Natural killer cell treated with Interleukin-12 subunit alpha and Interleukin-12 subunit beta and Interleukin-15 and Interleukin-18, amount 100 ng/mL, for 72 hours (primary cell): ENCODE results near the gene TRIM8. TPM values are rescaled to one million over a fixed set of nuclear protein-coding genes. Genes with fewer than 3 reads are reported as not detected.

Experiments used
- ATAC-seq, 2 donors: fragments of 150-1000 bp; cut with Tn5 transposase in 1 of 2; sonication (Bioruptor Pico), chemical (Tn5 transposase) in 1 of 2; 2 replicates each; pipeline ENCODE4 v1.10.0; 2021
- DNase-seq: peaks from one replicate; pipeline ENCODE4 v3.0.0; 2022; ENCODE audit warnings: low spot score
- H3K27ac Mint-ChIP-seq, 2 donors: 1 replicate in 1 of 2; 2 replicates in 1 of 2; pipeline ENCODE4 v1.8.0; 2022; ENCODE audit warnings: mixed read lengths in 2 of 2, mild to moderate bottlenecking in 1 of 2, moderate library complexity in 1 of 2
- H3K27me3 Mint-ChIP-seq, 2 donors: 1 replicate in 1 of 2; 2 replicates in 1 of 2; pipeline ENCODE4 v1.8.0; 2022; ENCODE audit warnings: mixed read lengths in 2 of 2
- H3K36me3 Mint-ChIP-seq: one replicate; pipeline ENCODE4 v1.8.0; 2022; ENCODE audit warnings: mixed read lengths
- H3K4me1 Mint-ChIP-seq, 2 donors: 1 replicate in 1 of 2; 2 replicates in 1 of 2; pipeline ENCODE4 v1.8.0; 2022; ENCODE audit warnings: low read depth in 2 of 2, mixed read lengths in 2 of 2, mild to moderate bottlenecking in 1 of 2
- H3K4me3 Mint-ChIP-seq: one replicate; pipeline ENCODE4 v1.8.0; 2022; ENCODE audit warnings: mixed read lengths
- H3K9me3 Mint-ChIP-seq: 2 replicates; pipeline ENCODE4 v1.8.0; 2022; ENCODE audit warnings: mixed read lengths
- total RNA-seq, 2 donors: library from RNA; stranded (reverse); gene quantifications; one replicate each; pipeline ENCODE4 v1.2.3, GENCODE V29; 2022

The TRIM8 gene
- total RNA-seq: 10 to 100 TPM; 50.2 to 78.5 TPM

- H3K27ac Mint-ChIP-seq: peak within 1 kb of the TSS; percentile 93 to 98
- no peaks in the 10 kb centered on the region for H3K9me3 Mint-ChIP-seq
- H3K36me3 Mint-ChIP-seq: no peaks in the 10 kb centered on the region
- no peaks in the 10 kb centered on the region for H3K27me3 Mint-ChIP-seq
- H3K4me1 Mint-ChIP-seq: peaks cover 40 to 43% of the 10 kb centered on the region in 2 donors
- H3K4me3 Mint-ChIP-seq: peak within 1 kb of the TSS; percentile 94
- peak; percentile 76 for DNase-seq
- ATAC-seq: peak; percentile 2 to 14
These were observed at the start of gene TRIM8 for GRCh38 chr10:102644066-102644645. TSS of gene TRIM8 (plus strand) at chr10:102644479. CDS start at chr10:102644618, 139 bp downstream.

- H3K27ac Mint-ChIP-seq: no peak overlapping the region
These were observed 49.0 kb upstream of the TRIM8 start for GRCh38 chr10:102595293-102595692.

GRCh38 chr10:102595897-102596296 lies 48.4 kb upstream of the TRIM8 start:
- Mint-ChIP-seq H3K27ac (no peak overlapping the region), H3K4me3 (no peak overlapping the region)

More at GRCh38 chr10:102595293-102595692, 49.0 kb upstream of the TRIM8 start:
- no peaks in the 10 kb centered on the region for H3K4me1 Mint-ChIP-seq
- no peak for DNase-seq
- no peak for ATAC-seq
- H3K27me3 Mint-ChIP-seq: no peaks in the 10 kb centered on the region
- H3K36me3 Mint-ChIP-seq: no peaks in the 10 kb centered on the region
- no peaks in the 10 kb centered on the region for H3K9me3 Mint-ChIP-seq
- H3K4me3 Mint-ChIP-seq: no peak overlapping the region

GRCh38 chr10:102596506-102596971 lies 47.7 kb upstream of the TRIM8 start:
- Mint-ChIP-seq H3K9me3 (no peaks in the 10 kb centered on the region), H3K4me3 (no peak overlapping the region), H3K27ac (no peak overlapping the region), H3K4me1 (no peaks in the 10 kb centered on the region), H3K27me3 (no peaks in the 10 kb centered on the region), H3K36me3 (no peaks in the 10 kb centered on the region)
- ATAC-seq (peak in 1 of 2 donors; percentile 29), DNase-seq (no peak)

More at GRCh38 chr10:102595897-102596296, 48.4 kb upstream of the TRIM8 start:
- Mint-ChIP-seq H3K9me3 (no peaks in the 10 kb centered on the region), H3K36me3 (no peaks in the 10 kb centered on the region), H3K27me3 (no peaks in the 10 kb centered on the region), H3K4me1 (no peaks in the 10 kb centered on the region)
- DNase-seq (no peak), ATAC-seq (no peak)

- ATAC-seq (no peak), DNase-seq (no peak)
- Mint-ChIP-seq H3K27me3 (no peaks in the 10 kb centered on the region), H3K4me1 (no peaks in the 10 kb centered on the region), H3K4me3 (no peak overlapping the region), H3K27ac (no peak overlapping the region), H3K9me3 (no peaks in the 10 kb centered on the region), H3K36me3 (no peaks in the 10 kb centered on the region)
These were observed 46.9 kb upstream of the TRIM8 start for GRCh38 chr10:102597131-102597991.

GRCh38 chr10:102598243-102598642 lies 46.0 kb upstream of the TRIM8 start:
- Mint-ChIP-seq H3K36me3 (no peaks in the 10 kb centered on the region), H3K27me3 (no peaks in the 10 kb centered on the region), H3K4me1 (no peaks in the 10 kb centered on the region), H3K4me3 (no peak overlapping the region), H3K9me3 (no peaks in the 10 kb centered on the region), H3K27ac (no peak overlapping the region)
- DNase-seq (no peak), ATAC-seq (no peak)

- Mint-ChIP-seq H3K27ac (no peak overlapping the region), H3K27me3 (no peaks in the 10 kb centered on the region), H3K9me3 (no peaks in the 10 kb centered on the region), H3K36me3 (no peaks in the 10 kb centered on the region), H3K4me3 (no peak overlapping the region), H3K4me1 (peaks cover 0 to 2% of the 10 kb centered on the region in 2 donors)
- ATAC-seq: peak in 1 of 2 donors; percentile 19
- DNase-seq: no peak
These were observed 44.5 kb upstream of the TRIM8 start for GRCh38 chr10:102599565-102600327.

GRCh38 chr10:102600816-102601215 lies 43.5 kb upstream of the TRIM8 start:
- Mint-ChIP-seq H3K36me3 (no peaks in the 10 kb centered on the region), H3K4me3 (no peak overlapping the region)
- ATAC-seq: no peak

GRCh38 chr10:102601639-102602038 lies 42.6 kb upstream of the TRIM8 start:
- Mint-ChIP-seq H3K4me1 (peaks cover 0 to 2% of the 10 kb centered on the region in 2 donors), H3K27me3 (no peaks in the 10 kb centered on the region), H3K4me3 (no peak overlapping the region), H3K9me3 (no peaks in the 10 kb centered on the region), H3K27ac (no peak overlapping the region), H3K36me3 (no peaks in the 10 kb centered on the region)
- ATAC-seq (no peak), DNase-seq (no peak)

More at GRCh38 chr10:102600816-102601215, 43.5 kb upstream of the TRIM8 start:
- DNase-seq: no peak
- Mint-ChIP-seq H3K27ac (no peak overlapping the region), H3K9me3 (no peaks in the 10 kb centered on the region), H3K27me3 (no peaks in the 10 kb centered on the region), H3K4me1 (peaks cover 0 to 2% of the 10 kb centered on the region in 2 donors)

- Mint-ChIP-seq H3K4me1 (peaks cover 0 to 2% of the 10 kb centered on the region in 2 donors), H3K27me3 (no peaks in the 10 kb centered on the region), H3K9me3 (no peaks in the 10 kb centered on the region), H3K36me3 (no peaks in the 10 kb centered on the region), H3K4me3 (no peak overlapping the region), H3K27ac (no peak overlapping the region)
- DNase-seq (no peak), ATAC-seq (no peak)
These were observed 41.8 kb upstream of the TRIM8 start for GRCh38 chr10:102602272-102603045.

- Mint-ChIP-seq H3K9me3 (no peaks in the 10 kb centered on the region), H3K4me3 (no peak overlapping the region), H3K36me3 (no peaks in the 10 kb centered on the region), H3K27me3 (no peaks in the 10 kb centered on the region), H3K4me1 (peaks cover 0 to 2% of the 10 kb centered on the region in 2 donors), H3K27ac (no peak overlapping the region)
- ATAC-seq (no peak), DNase-seq (no peak)
These were observed 40.3 kb upstream of the TRIM8 start for GRCh38 chr10:102603946-102604345.

GRCh38 chr10:102604439-102604841 lies 39.8 kb upstream of the TRIM8 start:
- H3K9me3 Mint-ChIP-seq: no peaks in the 10 kb centered on the region
- no peaks in the 10 kb centered on the region for H3K36me3 Mint-ChIP-seq
- ATAC-seq (no peak), DNase-seq (no peak)
- H3K27ac Mint-ChIP-seq: no peak overlapping the region
- no peak overlapping the region for H3K4me3 Mint-ChIP-seq
- H3K27me3 Mint-ChIP-seq: no peaks in the 10 kb centered on the region
- peaks cover 0 to 2% of the 10 kb centered on the region in 2 donors for H3K4me1 Mint-ChIP-seq

- Mint-ChIP-seq H3K27me3 (no peaks in the 10 kb centered on the region), H3K9me3 (no peaks in the 10 kb centered on the region), H3K4me3 (no peak overlapping the region), H3K27ac (no peak overlapping the region), H3K36me3 (no peaks in the 10 kb centered on the region), H3K4me1 (peaks cover 0 to 2% of the 10 kb centered on the region in 2 donors)
- DNase-seq: no peak
- no peak for ATAC-seq
These were observed 38.6 kb upstream of the TRIM8 start for GRCh38 chr10:102605712-102606111.
